Activated CD4-positive, CD25-positive, alpha-beta regulatory T cell (primary cell): ENCODE data around the gene UBXN4.
A peak's percentile ranks its signal among the peaks of the same experiment; 100 is the strongest.
"Not testable (repeated sequence)": the region's sequence is repeated elsewhere in the genome, so short reads cannot be mapped to it uniquely, and the experiment has no call there.

Source experiments
- DNase-seq, 4 experiments: peaks; one replicate each; lab custom pipeline; 2025; lab: John Stamatoyannopoulos, UW

The UBXN4 gene, protein sequence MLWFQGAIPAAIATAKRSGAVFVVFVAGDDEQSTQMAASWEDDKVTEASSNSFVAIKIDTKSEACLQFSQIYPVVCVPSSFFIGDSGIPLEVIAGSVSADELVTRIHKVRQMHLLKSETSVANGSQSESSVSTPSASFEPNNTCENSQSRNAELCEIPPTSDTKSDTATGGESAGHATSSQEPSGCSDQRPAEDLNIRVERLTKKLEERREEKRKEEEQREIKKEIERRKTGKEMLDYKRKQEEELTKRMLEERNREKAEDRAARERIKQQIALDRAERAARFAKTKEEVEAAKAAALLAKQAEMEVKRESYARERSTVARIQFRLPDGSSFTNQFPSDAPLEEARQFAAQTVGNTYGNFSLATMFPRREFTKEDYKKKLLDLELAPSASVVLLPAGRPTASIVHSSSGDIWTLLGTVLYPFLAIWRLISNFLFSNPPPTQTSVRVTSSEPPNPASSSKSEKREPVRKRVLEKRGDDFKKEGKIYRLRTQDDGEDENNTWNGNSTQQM

GRCh38 chr2:135741395-135742324 is at the start of gene UBXN4:
Gene UBXN4 (plus strand): TSS chr2:135741855. CDS start chr2:135741930, 75 bp downstream.
- peak; percentile 85 to 93 (median 90) for DNase-seq

- no peak for DNase-seq
These were observed 46.9 kb upstream of the UBXN4 start for GRCh38 chr2:135694711-135695110.

DNA sequence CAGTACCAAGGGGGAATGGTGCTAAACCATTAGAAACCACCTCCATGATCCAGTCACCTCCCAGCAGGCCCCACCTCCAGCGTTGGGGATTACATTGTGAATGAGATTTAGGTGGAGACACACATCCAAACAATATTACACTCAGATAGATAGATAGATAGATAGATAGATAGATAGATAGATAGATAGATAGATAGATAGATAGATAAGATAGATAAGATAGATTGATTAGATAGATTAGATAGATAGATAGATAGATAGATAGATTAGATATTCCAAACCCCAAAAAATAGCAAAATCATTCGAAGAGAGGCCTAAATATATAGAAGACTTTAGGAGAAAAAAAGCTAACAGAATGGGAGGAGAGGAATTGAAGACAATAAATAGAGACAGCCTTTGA is 42.8 kb upstream of the UBXN4 start:
- DNase-seq: no peak

DNA sequence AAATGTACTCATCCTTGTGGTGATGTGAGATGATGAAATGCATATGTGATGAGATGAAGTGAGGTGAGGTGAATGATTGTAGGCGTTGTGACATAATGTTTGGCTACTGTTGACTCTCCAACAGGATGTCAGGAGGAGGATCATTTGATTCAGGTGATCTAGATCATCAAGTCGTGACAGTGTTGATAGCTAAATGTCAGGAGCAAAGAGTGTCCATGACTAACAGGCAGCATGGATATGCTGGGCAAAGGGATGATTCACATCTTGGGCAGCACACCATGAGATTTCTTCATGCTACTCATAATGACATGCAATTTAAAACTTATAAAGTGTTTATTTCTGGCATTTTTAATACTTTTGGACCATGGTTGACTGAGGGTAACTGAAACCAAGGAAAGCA is 40.2 kb upstream of the UBXN4 start:
- DNase-seq: no peak

DNA sequence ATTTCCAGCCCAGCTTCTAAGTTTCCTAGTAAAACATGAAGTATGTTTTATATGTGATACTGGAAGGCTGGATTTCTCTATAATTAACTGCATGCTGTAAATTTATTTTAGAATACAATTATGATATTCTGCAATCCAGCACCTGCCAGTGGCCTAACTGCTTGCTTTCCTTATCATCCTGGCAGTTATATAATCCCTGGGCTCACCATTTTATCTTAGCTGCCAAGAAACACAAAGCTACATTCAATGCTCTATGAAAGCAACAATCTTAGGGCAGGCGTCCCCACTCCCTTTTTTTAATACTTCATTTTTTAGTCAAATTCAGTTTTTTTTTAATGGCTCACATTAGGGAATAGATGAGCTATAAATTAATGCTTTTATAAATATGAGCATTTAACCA is 38.4 kb upstream of the UBXN4 start:
- DNase-seq: no peak

DNA sequence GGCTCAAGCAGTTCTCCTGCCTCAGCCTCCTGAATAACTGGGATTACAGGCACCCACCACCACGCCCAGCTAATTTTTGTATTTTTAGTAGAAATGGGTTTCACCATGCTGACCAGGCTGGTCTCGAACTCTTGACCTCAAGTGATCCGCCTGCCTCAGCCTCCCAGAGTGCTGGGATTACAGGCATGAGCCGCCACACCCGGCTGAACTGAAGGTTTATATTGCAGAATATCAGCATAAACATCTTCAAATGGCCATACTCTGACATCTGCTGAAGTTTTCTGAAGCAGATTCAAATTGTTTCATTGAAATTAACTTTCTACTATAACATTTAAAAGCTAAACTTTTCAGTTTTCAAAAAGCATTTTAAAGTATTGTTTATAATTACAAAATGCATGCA is 37.6 kb upstream of the UBXN4 start:
- not testable (repeated sequence) for DNase-seq

DNA sequence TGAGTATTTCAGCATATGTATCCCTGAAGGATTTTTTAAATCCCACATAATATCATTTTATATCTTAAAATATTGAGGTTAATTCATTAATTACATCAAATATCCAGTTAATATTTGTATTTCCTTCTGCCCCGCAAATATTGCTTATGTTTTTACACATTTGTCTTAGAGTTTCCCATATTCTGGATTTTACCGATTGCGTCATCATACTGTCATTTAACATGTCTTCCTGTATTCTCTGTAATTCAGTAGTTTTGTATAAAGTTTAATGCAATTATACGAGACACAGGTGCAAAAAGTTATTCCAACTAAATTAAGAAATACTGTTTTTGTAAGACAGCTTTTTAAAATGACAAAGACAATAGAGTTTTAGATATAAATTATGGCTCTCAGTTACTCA is 33.5 kb upstream of the UBXN4 start:
- DNase-seq: no peak

- peak; percentile 48 to 60 (median 54) for DNase-seq
These were observed 31.7 kb upstream of the UBXN4 start for GRCh38 chr2:135709992-135710391.

DNA sequence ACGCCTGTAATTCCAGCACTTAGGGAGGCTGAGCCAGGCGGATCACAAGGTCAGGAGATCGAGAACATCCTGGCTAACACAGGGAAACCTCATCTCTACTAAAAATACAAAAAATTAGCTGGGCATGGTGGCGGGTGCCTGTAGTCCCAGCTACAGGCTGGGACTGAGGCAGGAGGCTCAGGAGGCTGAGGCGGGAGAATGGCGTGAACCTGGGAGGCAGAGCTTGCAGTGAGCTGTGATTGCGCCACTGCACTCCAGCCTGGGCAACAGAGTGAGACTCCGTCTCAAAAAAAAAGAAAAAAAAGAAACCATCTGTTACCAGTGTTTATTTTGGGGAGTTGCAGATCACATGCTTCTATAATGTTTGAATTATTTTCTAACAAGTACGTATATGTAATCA is 26.6 kb upstream of the UBXN4 start:
- not testable (repeated sequence) for DNase-seq

GRCh38 chr2:135728064-135728743 is 13.5 kb upstream of the UBXN4 start:
- DNase-seq: no peak

- no peak for DNase-seq
These were observed 9.1 kb upstream of the UBXN4 start for GRCh38 chr2:135732561-135732960.

DNA sequence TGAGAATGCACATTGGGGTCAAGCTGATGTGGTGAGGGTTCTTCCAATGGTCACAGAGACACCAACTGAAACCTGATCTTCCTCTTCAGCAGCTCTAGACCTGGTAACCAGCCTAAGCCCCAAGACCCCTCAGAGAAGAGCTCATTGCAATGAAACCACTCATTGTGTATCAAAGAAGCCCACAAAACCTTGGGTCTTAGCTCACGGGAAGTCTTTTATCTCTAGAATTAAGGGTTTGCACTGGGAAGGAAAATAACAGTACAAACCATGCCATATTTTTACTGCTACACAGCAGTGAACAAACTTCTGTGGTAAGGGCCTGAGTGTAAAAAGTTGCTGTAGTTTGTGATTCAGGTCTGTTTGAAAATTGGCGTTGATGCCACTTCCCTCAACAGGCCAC is 8.6 kb upstream of the UBXN4 start:
- no peak for DNase-seq

DNA sequence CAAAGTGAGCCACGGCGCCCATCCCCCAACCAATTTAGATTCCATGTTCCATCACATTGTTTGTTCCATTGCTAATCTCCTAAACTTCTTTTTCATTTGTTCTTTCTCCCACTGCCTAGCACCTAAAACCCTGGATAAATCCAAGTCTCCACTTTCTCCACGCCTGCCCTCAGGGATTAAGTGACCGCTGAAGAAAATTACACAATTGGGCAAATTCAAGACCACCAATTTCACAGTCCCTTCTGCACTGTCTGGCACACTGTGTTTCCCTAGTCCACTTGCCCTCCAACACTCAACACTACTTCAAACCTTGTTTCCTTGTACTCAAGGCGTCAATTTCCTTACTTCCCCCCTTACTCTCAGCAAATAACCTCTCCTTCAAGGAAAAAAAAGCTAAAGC is 5.1 kb upstream of the UBXN4 start:
- no peak for DNase-seq

GRCh38 chr2:135740206-135740605 is 1.4 kb upstream of the UBXN4 start:
- DNase-seq: no peak

- DNase-seq: no peak
These were observed 636 bp upstream of the UBXN4 start for GRCh38 chr2:135741043-135741394.

DNA sequence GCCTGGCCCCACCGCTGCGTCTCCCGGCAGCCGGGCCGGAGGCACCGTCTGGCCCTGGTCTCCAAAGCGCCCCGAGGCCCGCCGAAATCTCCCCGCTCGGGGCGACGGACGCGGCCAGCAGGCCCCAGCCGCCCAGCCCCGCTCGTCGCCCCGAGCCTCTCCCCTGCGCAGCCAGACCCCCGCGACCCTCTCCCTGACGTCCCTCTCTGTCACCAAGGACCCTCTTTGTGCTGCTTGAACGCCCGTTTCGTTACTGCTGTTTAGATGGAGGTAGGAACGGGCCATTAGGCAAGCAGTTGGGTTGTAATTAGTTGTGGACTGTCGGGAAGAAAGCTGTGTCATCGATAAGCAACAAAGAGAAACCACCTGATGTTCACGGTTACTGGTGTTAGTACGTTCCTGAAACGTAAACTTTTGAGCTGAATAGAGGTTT is 686 bp downstream of the UBXN4 start:
- DNase-seq: peak in 2 of 4 experiments; percentile 34 to 50

- DNase-seq: no peak
These were observed 2.2 kb downstream of the UBXN4 start for GRCh38 chr2:135743860-135744259.

GRCh38 chr2:135744760-135745314 is 3.2 kb downstream of the UBXN4 start:
- no peak for DNase-seq

GRCh38 chr2:135745545-135745944 is 3.9 kb downstream of the UBXN4 start:
- DNase-seq: no peak

DNA sequence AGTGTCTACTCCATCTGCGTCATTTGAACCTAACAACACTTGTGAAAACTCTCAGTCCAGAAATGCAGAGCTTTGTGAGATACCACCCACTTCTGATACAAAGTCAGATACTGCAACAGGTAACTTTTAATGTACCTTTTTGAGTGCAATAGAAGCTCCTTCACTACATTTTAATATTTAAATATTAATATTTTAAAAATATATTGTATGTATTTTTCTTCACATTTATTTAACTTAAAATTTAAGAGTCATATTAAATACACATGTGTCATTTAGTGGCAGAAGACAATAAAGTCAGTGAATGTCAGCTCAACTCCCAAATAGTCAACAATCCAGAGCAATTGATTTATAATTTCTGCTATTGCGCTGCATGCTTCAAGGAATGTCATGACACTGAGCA is 13.9 kb downstream of the UBXN4 start:
- no peak for DNase-seq

GRCh38 chr2:135756692-135757091 is 15.0 kb downstream of the UBXN4 start:
- no peak for DNase-seq

- DNase-seq: no peak
These were observed 20.4 kb downstream of the UBXN4 start for GRCh38 chr2:135762022-135762421.
